Activated CD8-positive, alpha-beta memory T cell treated with anti-CD3 and anti-CD28 coated beads for 4 hours (primary cell): ENCODE data around the gene CMPK2.
"Not testable (repeated sequence)": the region's sequence is repeated elsewhere in the genome, so short reads cannot be mapped to it uniquely, and the experiment has no call there.

Experiments
- DNase-seq, 2 donors: peaks; one replicate each; pipeline ENCODE4 v3.0.0-alpha.2; 2020; ENCODE audit warnings: low read depth in 2 of 2

The CMPK2 gene, protein sequence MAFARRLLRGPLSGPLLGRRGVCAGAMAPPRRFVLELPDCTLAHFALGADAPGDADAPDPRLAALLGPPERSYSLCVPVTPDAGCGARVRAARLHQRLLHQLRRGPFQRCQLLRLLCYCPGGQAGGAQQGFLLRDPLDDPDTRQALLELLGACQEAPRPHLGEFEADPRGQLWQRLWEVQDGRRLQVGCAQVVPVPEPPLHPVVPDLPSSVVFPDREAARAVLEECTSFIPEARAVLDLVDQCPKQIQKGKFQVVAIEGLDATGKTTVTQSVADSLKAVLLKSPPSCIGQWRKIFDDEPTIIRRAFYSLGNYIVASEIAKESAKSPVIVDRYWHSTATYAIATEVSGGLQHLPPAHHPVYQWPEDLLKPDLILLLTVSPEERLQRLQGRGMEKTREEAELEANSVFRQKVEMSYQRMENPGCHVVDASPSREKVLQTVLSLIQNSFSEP

DNA sequence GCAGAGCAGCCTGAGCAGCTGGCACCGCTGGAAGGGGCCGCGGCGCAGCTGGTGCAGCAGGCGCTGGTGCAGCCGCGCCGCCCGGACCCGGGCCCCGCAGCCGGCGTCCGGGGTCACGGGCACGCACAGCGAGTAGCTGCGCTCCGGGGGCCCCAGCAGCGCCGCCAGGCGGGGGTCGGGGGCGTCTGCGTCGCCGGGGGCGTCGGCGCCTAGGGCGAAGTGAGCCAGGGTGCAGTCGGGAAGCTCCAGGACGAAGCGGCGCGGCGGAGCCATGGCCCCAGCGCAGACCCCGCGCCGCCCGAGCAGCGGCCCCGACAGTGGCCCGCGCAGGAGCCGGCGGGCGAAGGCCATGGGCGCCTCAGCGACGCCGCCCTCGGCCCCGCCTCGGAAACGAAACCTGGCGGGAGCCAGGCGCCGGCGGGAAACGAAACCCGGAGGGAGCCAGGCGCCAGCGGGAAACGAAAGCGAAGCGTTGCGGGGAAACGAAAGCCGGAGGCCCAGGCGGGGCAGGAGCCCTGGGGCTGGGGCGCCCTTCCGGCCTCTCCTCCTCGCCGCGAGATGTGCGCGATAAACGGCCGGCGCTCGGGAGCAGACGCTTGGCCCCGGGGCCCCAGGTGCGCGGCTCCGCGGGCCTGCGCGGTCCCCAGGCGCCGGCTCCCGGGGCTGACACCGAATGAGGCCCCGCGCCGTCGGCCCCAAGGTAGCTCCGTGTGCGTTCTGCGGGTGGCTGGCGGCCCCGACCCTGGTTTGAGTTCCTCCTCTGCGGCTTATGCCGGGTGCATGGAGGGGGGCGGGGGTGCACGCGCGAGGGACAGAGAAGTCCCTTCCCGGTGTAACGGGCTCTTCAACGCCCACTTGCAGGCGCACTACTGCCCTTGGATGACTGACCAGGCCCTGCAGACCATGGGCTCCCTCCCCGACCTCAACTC, at the start of gene CMPK2:
TSS of gene CMPK2 (minus strand) at position 562 of the 929 bp plus-strand sequence. CDS start at position 351, 211 bp downstream.
- DNase-seq, result peak; percentile 53 to 71

DNA sequence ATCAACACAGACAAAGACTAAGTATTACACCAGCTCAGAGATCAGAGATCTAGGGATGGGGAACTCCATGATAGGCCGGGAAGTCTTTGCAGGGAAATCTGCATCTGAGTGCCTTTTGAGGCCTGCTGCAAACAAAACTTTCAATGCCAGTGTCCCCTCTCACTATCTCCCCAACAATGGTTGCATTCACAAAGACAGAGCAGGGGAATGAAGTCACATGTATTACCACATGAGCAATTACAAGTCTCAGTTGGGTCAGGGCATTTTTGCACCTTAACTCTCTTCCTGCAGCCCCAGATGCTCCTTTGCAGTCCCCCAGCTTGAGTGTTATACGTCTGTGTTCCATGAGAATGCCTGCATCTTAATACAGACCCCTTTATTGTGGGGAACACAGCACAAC, 49.7 kb upstream of the CMPK2 start:
- no peak for DNase-seq

GRCh38 chr2:6914828-6915227, 49.1 kb upstream of the CMPK2 start:
- no peak for DNase-seq

- peak in 1 of 2 donors; percentile 35 for DNase-seq
Measured at GRCh38 chr2:6913415-6914157, 47.9 kb upstream of the CMPK2 start.

DNA sequence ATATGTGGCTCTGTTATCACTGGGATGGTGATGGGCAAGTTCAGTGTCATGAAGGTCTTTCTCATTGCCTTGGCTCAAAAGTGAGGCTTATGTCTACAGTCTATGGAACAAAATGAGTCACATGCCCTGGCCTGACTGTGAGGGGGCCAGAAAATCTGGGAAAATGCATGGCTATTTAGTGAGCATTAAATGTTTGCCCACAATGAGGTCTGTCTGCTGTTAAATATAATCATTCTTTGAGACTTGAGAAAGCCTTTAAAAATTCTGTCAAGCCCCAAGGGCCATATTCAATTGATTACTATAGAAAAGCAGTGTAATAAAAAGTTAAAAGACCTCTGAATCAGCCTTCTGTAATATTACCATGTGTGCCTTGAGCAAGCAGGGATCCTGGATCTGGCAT, 46.0 kb upstream of the CMPK2 start:
- no peak for DNase-seq

GRCh38 chr2:6909431-6910385, 44.0 kb upstream of the CMPK2 start:
- peak in 1 of 2 donors; percentile 28 for DNase-seq

DNA sequence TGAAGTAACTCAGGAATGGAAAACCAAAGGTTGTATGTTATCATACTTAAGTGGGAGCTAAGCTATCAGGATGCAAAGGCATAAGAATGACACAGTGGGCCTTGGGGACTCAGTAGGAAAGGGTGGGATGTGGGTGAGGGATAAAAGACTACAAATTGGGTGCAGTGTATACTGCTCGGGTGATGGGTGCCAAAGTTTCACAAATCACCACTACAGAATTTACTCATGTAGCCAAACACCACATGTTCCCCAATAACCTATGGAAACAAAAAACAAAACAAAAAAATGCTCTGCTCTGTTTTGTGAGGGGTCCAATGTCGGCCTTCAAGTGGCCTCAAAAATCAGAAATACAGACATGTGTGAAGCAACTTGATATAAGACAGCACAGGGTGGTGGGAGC, 42.6 kb upstream of the CMPK2 start:
- no peak for DNase-seq

DNA sequence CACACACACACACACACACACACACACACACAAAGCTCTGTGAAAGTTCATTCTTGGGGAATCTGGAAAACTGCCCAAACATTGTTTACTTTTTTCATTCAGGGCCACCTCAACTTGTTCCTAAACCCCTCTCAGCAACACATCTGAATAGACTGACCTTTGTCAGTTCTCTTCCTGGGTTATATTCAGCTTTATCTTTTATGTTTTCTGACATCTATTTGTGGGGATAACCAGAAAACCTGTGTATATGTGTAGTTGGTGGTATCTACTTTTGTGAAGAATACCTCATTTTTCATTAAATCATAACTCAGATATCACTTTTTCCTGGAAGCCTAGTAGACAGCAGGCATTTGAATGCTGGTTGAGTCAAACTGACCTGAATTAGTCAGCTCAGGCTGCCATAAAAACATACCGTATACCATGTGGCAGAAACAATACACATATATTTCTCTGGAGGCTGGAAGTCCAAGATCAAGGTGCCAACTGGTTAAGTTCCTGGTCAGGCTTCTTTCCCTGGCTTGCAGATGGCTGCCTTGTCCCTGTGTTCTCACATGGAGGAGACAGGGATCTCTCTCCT, 40.5 kb upstream of the CMPK2 start:
- no peak for DNase-seq

- DNase-seq, result no peak
Measured at GRCh38 chr2:6905668-6906067, 40.0 kb upstream of the CMPK2 start.

- not testable (repeated sequence) for DNase-seq
Measured at GRCh38 chr2:6902581-6902980, 36.9 kb upstream of the CMPK2 start.

DNA sequence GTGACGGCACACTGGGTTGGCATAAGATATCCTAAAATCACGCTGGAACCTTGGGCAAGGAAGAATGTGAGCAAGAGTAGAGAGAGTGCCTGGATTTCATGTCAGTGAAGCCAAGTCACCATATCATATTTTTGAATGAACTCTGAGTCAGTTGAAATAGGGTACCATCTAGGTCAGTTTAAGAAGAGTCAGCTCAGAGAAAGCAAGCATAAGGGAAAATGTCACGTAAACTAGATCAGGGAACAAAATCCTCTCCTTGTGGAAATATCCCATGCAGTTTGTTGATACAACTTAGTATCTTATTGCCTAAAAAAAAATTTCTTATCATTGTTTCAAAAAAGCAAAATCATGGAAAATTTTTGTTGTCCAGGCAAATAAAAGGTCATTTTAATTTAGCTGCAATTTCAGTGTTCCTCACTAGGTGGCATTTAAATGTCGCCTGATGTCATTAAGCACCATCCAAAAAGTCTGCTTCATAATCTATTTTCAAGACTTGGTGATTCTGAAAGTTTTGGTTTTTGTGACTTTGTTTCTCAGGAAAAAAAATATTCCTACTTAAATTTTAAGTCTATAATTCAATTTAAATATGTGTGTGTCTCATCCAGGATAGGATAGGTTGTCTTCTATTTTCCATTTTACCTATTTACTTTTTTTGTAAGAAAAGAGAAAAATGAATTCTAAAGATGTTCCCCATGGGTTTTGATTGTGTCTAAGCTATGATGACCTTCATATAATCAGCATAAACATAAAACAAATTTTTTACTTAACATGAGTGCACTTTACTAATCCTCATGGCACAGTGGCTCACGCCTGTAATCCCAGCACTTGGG, 31.4 kb upstream of the CMPK2 start:
- no peak for DNase-seq

GRCh38 chr2:6893876-6894482, 28.3 kb upstream of the CMPK2 start:
- DNase-seq, result no peak

DNA sequence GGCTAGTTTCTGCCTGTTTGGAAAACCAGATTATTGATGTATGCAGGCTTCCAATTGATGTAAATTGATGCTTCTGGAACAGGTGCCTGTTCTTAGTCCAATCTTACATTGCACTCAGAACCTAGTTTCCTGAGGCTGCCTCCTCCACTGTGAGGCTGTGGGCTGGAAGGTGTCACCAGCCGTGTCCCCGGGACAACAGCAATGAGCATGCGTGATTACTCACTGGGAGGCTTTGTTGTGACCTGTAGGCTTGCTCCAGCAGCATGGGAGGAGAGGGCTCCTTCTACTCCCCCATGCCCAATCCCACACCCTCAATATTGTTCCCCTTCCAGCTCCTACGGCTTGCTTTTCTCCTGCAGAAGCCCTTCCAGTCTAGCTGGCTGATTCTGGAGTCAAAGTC, 23.0 kb upstream of the CMPK2 start:
- DNase-seq, result no peak

DNA sequence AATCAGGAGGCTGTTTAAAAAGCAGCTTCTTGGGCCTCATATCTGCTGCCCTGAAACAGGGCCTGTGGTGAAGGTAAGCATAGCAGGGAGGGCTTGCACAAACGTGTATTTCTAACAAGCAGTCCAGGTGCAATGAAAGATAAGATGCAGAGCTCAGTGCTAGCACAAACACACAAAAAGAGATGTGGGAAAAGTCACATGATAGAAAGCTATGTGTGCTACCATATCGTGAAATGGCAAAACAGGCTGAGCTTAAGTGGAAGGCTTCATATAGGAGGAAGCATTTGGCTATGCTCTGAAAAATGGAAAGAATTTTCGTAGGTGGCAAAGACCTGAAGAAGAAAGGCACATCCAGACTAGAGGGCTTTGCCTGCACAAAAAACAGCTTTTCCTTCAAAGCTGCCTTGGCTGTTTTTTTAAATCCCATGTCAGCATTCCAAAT, 22.1 kb upstream of the CMPK2 start:
- no peak for DNase-seq

DNA sequence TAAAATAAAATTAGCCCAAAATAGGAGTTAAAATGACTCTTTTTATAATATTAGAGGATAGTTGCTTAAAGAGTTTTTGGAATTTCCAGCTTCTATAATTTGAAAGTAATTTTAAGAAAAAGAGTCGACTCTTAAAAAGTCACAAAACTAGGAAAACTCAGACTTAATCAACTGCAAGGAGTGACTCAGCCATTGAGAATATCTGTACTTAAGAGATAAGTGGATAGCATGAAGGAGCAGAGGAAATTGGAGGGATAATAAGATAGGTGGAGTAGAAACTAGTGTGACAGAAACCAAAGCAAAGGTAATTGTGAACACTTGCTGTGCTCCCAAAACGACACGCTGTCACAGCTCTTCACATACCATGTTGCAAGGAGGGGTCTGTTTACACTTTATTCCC, 20.3 kb upstream of the CMPK2 start:
- no peak for DNase-seq

DNA sequence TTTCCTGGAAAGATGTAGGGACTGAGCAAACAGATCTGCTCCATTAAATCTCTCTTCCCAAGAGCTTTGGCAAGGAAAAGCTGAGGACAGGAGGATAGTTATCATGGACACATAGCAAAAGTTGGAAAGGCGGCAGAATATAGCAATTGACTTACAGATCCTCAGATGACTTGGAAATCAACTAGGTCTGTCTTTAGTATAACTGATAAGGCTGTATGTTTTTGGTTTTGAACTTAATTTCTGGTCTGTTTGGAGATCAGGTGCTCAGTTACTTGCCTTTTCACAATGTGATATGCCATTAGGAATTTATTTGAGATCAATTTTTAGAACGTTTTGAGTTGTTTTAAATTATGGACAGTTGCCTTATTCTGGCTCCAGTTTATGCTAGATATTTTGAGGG, 19.8 kb upstream of the CMPK2 start:
- no peak for DNase-seq

- no peak for DNase-seq
Measured at GRCh38 chr2:6883448-6884122, 17.9 kb upstream of the CMPK2 start.

GRCh38 chr2:6881516-6881915, 15.8 kb upstream of the CMPK2 start:
- no peak for DNase-seq
